Tibial nerve (tissue), 4 donors: ENCODE data around the gene COL4A1.

ENCODE experiments used
- EP300 ChIP-seq, 2 donors: sonication (generic); formaldehyde crosslinking; IDR thresholded peaks; one replicate each; pipeline ENCODE4 v1.6.1; 2017; ENCODE audit warnings: antibody characterized with exemption in 2 of 2, mild to moderate bottlenecking in 1 of 2
- TF ChIP-seq, protein P1 (sequence below), 5 experiments: fragments of 200-600 bp in 3 of 5; fragments of 450-650 bp in 2 of 5; sonication (generic) in 3 of 5; IDR thresholded peaks; one replicate each; pipeline ENCODE4 v1.5.1; 2016 to 2019; ENCODE audit warnings: antibody characterized with exemption in 5 of 5, mild to moderate bottlenecking in 3 of 5, moderate library complexity in 2 of 5

DNA sequence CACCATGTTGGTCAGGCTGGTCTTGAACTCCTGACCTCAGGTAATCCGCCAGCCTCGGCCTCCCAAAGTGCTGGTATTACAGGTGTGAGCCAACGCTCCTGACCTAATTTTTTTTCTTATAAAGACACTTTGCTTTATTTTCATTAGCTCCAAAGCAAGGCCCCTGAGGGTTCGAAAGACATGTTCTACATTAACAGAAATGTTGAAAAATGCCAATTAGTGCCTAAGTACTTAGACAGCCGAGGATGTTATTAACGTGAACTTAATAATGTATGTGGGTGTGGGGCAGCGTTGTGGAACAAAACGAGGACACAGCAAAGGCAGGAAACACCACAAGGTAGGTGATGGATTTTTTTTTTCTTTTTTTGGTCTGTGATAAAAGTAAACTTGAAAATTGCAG is 82.4 kb downstream of the COL4A1 start:
- TF ChIP-seq, protein P1, sequence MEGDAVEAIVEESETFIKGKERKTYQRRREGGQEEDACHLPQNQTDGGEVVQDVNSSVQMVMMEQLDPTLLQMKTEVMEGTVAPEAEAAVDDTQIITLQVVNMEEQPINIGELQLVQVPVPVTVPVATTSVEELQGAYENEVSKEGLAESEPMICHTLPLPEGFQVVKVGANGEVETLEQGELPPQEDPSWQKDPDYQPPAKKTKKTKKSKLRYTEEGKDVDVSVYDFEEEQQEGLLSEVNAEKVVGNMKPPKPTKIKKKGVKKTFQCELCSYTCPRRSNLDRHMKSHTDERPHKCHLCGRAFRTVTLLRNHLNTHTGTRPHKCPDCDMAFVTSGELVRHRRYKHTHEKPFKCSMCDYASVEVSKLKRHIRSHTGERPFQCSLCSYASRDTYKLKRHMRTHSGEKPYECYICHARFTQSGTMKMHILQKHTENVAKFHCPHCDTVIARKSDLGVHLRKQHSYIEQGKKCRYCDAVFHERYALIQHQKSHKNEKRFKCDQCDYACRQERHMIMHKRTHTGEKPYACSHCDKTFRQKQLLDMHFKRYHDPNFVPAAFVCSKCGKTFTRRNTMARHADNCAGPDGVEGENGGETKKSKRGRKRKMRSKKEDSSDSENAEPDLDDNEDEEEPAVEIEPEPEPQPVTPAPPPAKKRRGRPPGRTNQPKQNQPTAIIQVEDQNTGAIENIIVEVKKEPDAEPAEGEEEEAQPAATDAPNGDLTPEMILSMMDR (IDR thresholded peaks at IDR 0.05), result no peak
- no peak for TF ChIP-seq EP300 (IDR thresholded peaks at IDR 0.05)
